GF-D8 (cell line): ENCODE data around the gene TLK1.
"Not testable (repeated sequence)": the region's sequence is repeated elsewhere in the genome, so short reads cannot be mapped to it uniquely, and the experiment has no call there.

Source experiments
- DNase-seq: peaks from one replicate; lab custom pipeline; 2025; lab: John Stamatoyannopoulos, UW

Gene TLK1

GRCh38 chr2:171142398-171142797 lies 18.3 kb downstream of the TLK1 start:
- no peak for DNase-seq

GRCh38 chr2:171141320-171141719 lies 19.4 kb downstream of the TLK1 start:
- no peak for DNase-seq

GRCh38 chr2:171139860-171140259 lies 20.8 kb downstream of the TLK1 start:
- DNase-seq: no peak

- DNase-seq: no peak
These were observed 24.7 kb downstream of the TLK1 start for GRCh38 chr2:171136024-171136423.

- no peak for DNase-seq
These were observed 26.0 kb downstream of the TLK1 start for GRCh38 chr2:171134624-171135230.

- no peak for DNase-seq
These were observed 28.6 kb downstream of the TLK1 start for GRCh38 chr2:171132086-171132485.

GRCh38 chr2:171128461-171128860 lies 32.2 kb downstream of the TLK1 start:
- DNase-seq: no peak

GRCh38 chr2:171124541-171124940 lies 36.2 kb downstream of the TLK1 start:
- no peak for DNase-seq

GRCh38 chr2:171109571-171109970 lies 51.1 kb downstream of the TLK1 start:
- DNase-seq: no peak

GRCh38 chr2:171109020-171109419 lies 51.7 kb downstream of the TLK1 start:
- DNase-seq: no peak

GRCh38 chr2:171107803-171108202 lies 52.9 kb downstream of the TLK1 start:
- DNase-seq: no peak

- no peak for DNase-seq
These were observed 56.3 kb downstream of the TLK1 start for GRCh38 chr2:171104379-171104778.

GRCh38 chr2:171102802-171103201 lies 57.9 kb downstream of the TLK1 start:
- no peak for DNase-seq

GRCh38 chr2:171100370-171100769 lies 60.3 kb downstream of the TLK1 start:
- DNase-seq: no peak

GRCh38 chr2:171098607-171099006 lies 62.1 kb downstream of the TLK1 start:
- no peak for DNase-seq

- DNase-seq: no peak
These were observed 65.6 kb downstream of the TLK1 start for GRCh38 chr2:171095014-171095582.

- DNase-seq: not testable (repeated sequence)
These were observed 69.2 kb downstream of the TLK1 start for GRCh38 chr2:171091517-171091916.

GRCh38 chr2:171089489-171089888 lies 71.2 kb downstream of the TLK1 start:
- DNase-seq: no peak

GRCh38 chr2:171088057-171088834 lies 72.4 kb downstream of the TLK1 start:
- DNase-seq: no peak

- no peak for DNase-seq
These were observed 73.1 kb downstream of the TLK1 start for GRCh38 chr2:171087547-171087946.

- DNase-seq: no peak
These were observed 74.1 kb downstream of the TLK1 start for GRCh38 chr2:171086352-171087290.

- no peak for DNase-seq
These were observed 76.6 kb downstream of the TLK1 start for GRCh38 chr2:171084128-171084527.
